IMR-90 (cell line): ENCODE measurements around the gene STON2. TPM values are rescaled to one million over a fixed set of nuclear protein-coding genes. Genes with fewer than 3 reads are reported as not detected.

ENCODE experiments used
- ATAC-seq: fragments of 200-7000 bp; cut with Tn5 transposase; 2 replicates; pipeline ENCODE4 v1.9.1; 2020; ENCODE audit warnings: low read depth, mild to moderate bottlenecking, moderate library complexity
- BruUV-seq: library from RNA; stranded (reverse); fragments of 400-500 nt; replicated peaks from 2 replicates; lab custom pipeline; 2021; lab: Mats Ljungman, UMichigan
- CTCF ChIA-PET: fragments of 300-600 bp; formaldehyde crosslinking; extraction: SDS; loops from one replicate; lab custom pipeline; 2021; ENCODE audit warnings: antibody characterized with exemption; lab: Yijun Ruan, JAX
- POLR2A ChIA-PET: fragments of 300-600 bp; sonication (Branson Sonifier 250); formaldehyde crosslinking; loops from one replicate; lab custom pipeline; 2022; ENCODE audit warnings: antibody characterized with exemption; ENCODE audit not compliant: unreplicated experiment; lab: Charles Lee
- DNase-seq: peaks from one replicate; pipeline ENCODE4 v3.0.0; 2013
- H2AFZ ChIP-seq: replicated peaks from 2 replicates; pipeline ENCODE3; 2013; ENCODE audit warnings: low read length, mild to moderate bottlenecking; ENCODE audit not compliant: poor library complexity
- H2AK5ac ChIP-seq: 2 replicates; pipeline ENCODE4 v1.6.1; 2013; ENCODE audit warnings: low read depth, low read length, inconsistent platforms
- H2AK9ac ChIP-seq: replicated peaks from 2 replicates; pipeline ENCODE3; 2013; ENCODE audit warnings: mild to moderate bottlenecking, low read depth, low read length, moderate library complexity; ENCODE audit not compliant: poor library complexity
- H2BK120ac ChIP-seq: 2 replicates; pipeline ENCODE4 v1.6.1; 2013; ENCODE audit warnings: low read depth, low read length, inconsistent platforms
- H2BK15ac ChIP-seq: 3 replicates; pipeline ENCODE4 v1.6.1; 2013; ENCODE audit warnings: low read depth, low read length, inconsistent platforms
- H2BK20ac ChIP-seq: 2 replicates; pipeline ENCODE4 v1.6.1; 2013; ENCODE audit warnings: low read depth, mild to moderate bottlenecking, inconsistent platforms, low read length, moderate library complexity
- H2BK5ac ChIP-seq: 2 replicates; pipeline ENCODE4 v1.6.1; 2013; ENCODE audit warnings: mild to moderate bottlenecking, low read depth, low read length, inconsistent platforms; ENCODE audit not compliant: poor library complexity, severe bottlenecking
- H3K14ac ChIP-seq: replicated peaks from 2 replicates; pipeline ENCODE4 v1.6.1; 2013; ENCODE audit warnings: low read depth, low read length, inconsistent platforms
- H3K18ac ChIP-seq: 2 replicates; pipeline ENCODE4 v1.6.1; 2013; ENCODE audit warnings: low read depth, low read length, control low read depth
- H3K23ac ChIP-seq: 2 replicates; pipeline ENCODE4 v1.6.1; 2013; ENCODE audit warnings: low read depth, low read length, inconsistent platforms
- H3K27ac ChIP-seq: 2 replicates; pipeline ENCODE4 v1.5.1; 2013; ENCODE audit warnings: mild to moderate bottlenecking, control low read depth, low read length; ENCODE audit not compliant: insufficient read depth
- H3K27me3 ChIP-seq: 2 replicates; pipeline ENCODE4 v1.6.1; 2013; ENCODE audit warnings: low read length; ENCODE audit not compliant: control insufficient read depth, insufficient read depth
- H3K36me3 ChIP-seq: 2 replicates; pipeline ENCODE4 v1.6.1; 2013; ENCODE audit warnings: low read length, mixed read lengths; ENCODE audit not compliant: control insufficient read depth, insufficient read depth
- H3K4ac ChIP-seq: 2 replicates; pipeline ENCODE4 v1.6.1; 2013; ENCODE audit warnings: low read depth, low read length, inconsistent platforms
- H3K4me1 ChIP-seq: 2 replicates; pipeline ENCODE4 v1.6.1; 2013; ENCODE audit warnings: low read length, mixed read lengths; ENCODE audit not compliant: control insufficient read depth, insufficient read depth
- H3K4me2 ChIP-seq: 2 replicates; pipeline ENCODE4 v1.6.1; 2013; ENCODE audit warnings: low read depth, mild to moderate bottlenecking, control low read depth, low read length, moderate library complexity
- H3K4me3 ChIP-seq: 2 replicates; pipeline ENCODE4 v1.5.1; 2013; ENCODE audit warnings: low read depth, mild to moderate bottlenecking, control low read depth, low read length, moderate library complexity; ENCODE audit not compliant: insufficient read depth
- H3K56ac ChIP-seq: 2 replicates; pipeline ENCODE4 v1.6.1; 2013; ENCODE audit warnings: low read length, inconsistent platforms; ENCODE audit not compliant: insufficient read depth; ENCODE audit errors: extremely low read depth
- H3K79me1 ChIP-seq, 2 experiments: 2 replicates each; pipeline ENCODE4 v1.6.1; 2013; ENCODE audit warnings: low read length in 2 of 2, inconsistent platforms in 1 of 2, low read depth in 1 of 2
- H3K9ac ChIP-seq: 2 replicates; pipeline ENCODE4 v1.6.1; 2013; ENCODE audit warnings: low read depth, low read length, control low read depth
- H3K9me1 ChIP-seq: 2 replicates; pipeline ENCODE4 v1.6.1; 2013; ENCODE audit warnings: low read length, inconsistent platforms; ENCODE audit not compliant: insufficient read depth
- H3K9me3 ChIP-seq: 2 replicates; pipeline ENCODE4 v1.6.1; 2013; ENCODE audit warnings: low read length; ENCODE audit not compliant: control insufficient read depth, insufficient read depth
- H4K20me1 ChIP-seq: 2 replicates; pipeline ENCODE4 v1.6.1; 2013; ENCODE audit warnings: low read length, inconsistent platforms; ENCODE audit not compliant: insufficient read depth
- H4K5ac ChIP-seq: 2 replicates; pipeline ENCODE4 v1.6.1; 2013; ENCODE audit warnings: mild to moderate bottlenecking, low read depth, low read length, control low read depth
- H4K8ac ChIP-seq, 2 experiments: 2 replicates each; pipeline ENCODE4 v1.6.1; 2013; ENCODE audit warnings: low read depth in 2 of 2, low read length in 2 of 2, control low read depth in 1 of 2, inconsistent platforms in 1 of 2
- H4K91ac ChIP-seq: 2 replicates; pipeline ENCODE4 v1.6.1; 2013; ENCODE audit warnings: low read depth, low read length, inconsistent platforms; ENCODE audit not compliant: insufficient read depth
- CEBPB ChIP-seq: IDR thresholded peaks from 2 replicates; pipeline ENCODE4 v1.6.1; 2012; ENCODE audit warnings: low read depth, low read length, improper control_type of control experiment
- CHD1 ChIP-seq: IDR thresholded peaks from 2 replicates; pipeline ENCODE4 v1.6.1; 2012; ENCODE audit warnings: low read depth, low read length, improper control_type of control experiment
- FOS ChIP-seq: fragments of 150-350 bp; IDR thresholded peaks from 2 replicates; pipeline ENCODE4 v1.6.1; 2016; ENCODE audit warnings: low read depth, low read length
- MXI1 ChIP-seq: IDR thresholded peaks from 2 replicates; pipeline ENCODE4 v1.6.1; 2012; ENCODE audit warnings: low read depth, mild to moderate bottlenecking, low read length, moderate library complexity, borderline replicate concordance
- SMC3 ChIP-seq: fragments of 150-350 bp; IDR thresholded peaks from 2 replicates; pipeline ENCODE4 v1.6.1; 2016; ENCODE audit warnings: low read depth, mild to moderate bottlenecking, antibody characterized with exemption, low read length, moderate library complexity
- WGBS, 2 experiments: methylation state at CpG; one replicate each; pipeline versions ENCODE4 v1.1.5 to v1.1.7; 2013; ENCODE audit warnings: missing lambda C conversion rate in 2 of 2; ENCODE audit not compliant: insufficient read length in 1 of 2; ENCODE audit errors: extremely low coverage in 2 of 2; 5-methylcytosine and 5-hydroxymethylcytosine counted together
- dilution Hi-C: fragments of 300-500 bp; cut with HindIII; formaldehyde crosslinking; loops from one replicate; pipeline ENCODE4 v1.14.3; 2018; ENCODE audit warnings: low sequenced_read_pairs; ENCODE audit not compliant: unreplicated experiment
- in situ Hi-C: fragments of 300-500 bp; cut with MboI; formaldehyde crosslinking; loops from 3 replicates; pipeline ENCODE4 v1.14.3; 2019; ENCODE audit warnings: low sequenced_read_pairs, inconsistent platforms, mixed read lengths
- intact Hi-C: fragments of 100-400 bp; cut with micrococcal nuclease; formaldehyde crosslinking; loops from 2 replicates; pipeline ENCODE4 v1.10.0; 2022
- polyA plus RNA-seq, 3 experiments: library from polyadenylated mRNA; depleted of rRNA; stranded (reverse); fragments of >200 nt; gene quantifications; 2 replicates each; pipeline ENCODE4 v1.2.3, GENCODE V29; 2012; ENCODE audit warnings: low replicate concordance in 1 of 3
- total RNA-seq: library from RNA; depleted of rRNA; stranded (reverse); fragments of >200 nt; gene quantifications from 2 replicates; pipeline ENCODE4 v1.2.3, GENCODE V29; 2012

Gene STON2
- total and polyA plus RNA-seq, 2 of the 4 experiments (the other 2 are of a cell fraction): not detected

DNA sequence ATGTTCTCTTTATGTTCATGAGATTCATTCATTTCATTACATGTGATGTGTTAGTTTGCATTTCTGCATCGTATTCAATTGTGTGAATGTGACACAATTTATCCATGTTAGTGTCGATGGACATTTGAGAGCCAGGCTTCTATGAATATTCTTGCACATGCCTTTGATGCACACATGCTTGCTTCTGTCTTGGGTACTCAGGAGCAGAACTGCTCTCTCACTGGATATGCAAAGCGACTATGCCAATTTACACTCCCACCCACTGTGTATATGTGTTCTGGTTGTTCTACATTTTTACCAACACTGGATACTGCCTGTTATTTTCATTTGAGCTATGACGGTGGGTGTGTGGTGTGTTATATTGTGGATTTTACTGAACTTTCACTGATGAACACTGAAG, 95.1 kb downstream of the STON2 start:
- H3K18ac ChIP-seq: no peak overlapping the region
- no peak overlapping the region for H3K23ac ChIP-seq
- H2AK9ac ChIP-seq: no peak overlapping the region
- no peak overlapping the region for H3K4me3 ChIP-seq
- no peak overlapping the region for H2AFZ ChIP-seq
- no peak overlapping the region for H3K4me2 ChIP-seq
- H4K8ac ChIP-seq: no peak overlapping the region
- H2BK15ac ChIP-seq: no peak overlapping the region
- in situ Hi-C loops: no loop called here
- ChIA-PET POLR2A (no interaction called here), CTCF (no interaction called here)
- H4K91ac ChIP-seq: no peak overlapping the region
- H2BK120ac ChIP-seq: no peak overlapping the region
- no peak for TF ChIP-seq CHD1
- TF ChIP-seq FOS: no peak
- TF ChIP-seq MXI1: no peak
- no peak for TF ChIP-seq CEBPB
- no peak for TF ChIP-seq SMC3
- no peak overlapping the region for H2AK5ac ChIP-seq
- H4K5ac ChIP-seq: no peak overlapping the region
- DNase-seq (no peak), ATAC-seq (no peak)
- H3K14ac ChIP-seq: no peak overlapping the region
- H3K9ac ChIP-seq: no peak overlapping the region
- intact Hi-C loops: no loop called here
- H3K56ac ChIP-seq: no peak overlapping the region
- BruUV-seq: no TSS peak
- no peak overlapping the region for H2BK20ac ChIP-seq
- no CpG with 5 or more reads among the region's 4 CpGs for WGBS, 2 experiments
- no peak overlapping the region for H3K27ac ChIP-seq
- H4K20me1 ChIP-seq: no peaks in the 10 kb centered on the region
- H3K27me3 ChIP-seq: no peaks in the 10 kb centered on the region
- no peak overlapping the region for H3K4ac ChIP-seq
- dilution Hi-C loops: no loop called here
- H3K4me1 ChIP-seq: no peaks in the 10 kb centered on the region
- no peaks in the 10 kb centered on the region for H3K79me1 ChIP-seq
- no peak overlapping the region for H2BK5ac ChIP-seq
- no peaks in the 10 kb centered on the region for H3K9me3 ChIP-seq
- no peaks in the 10 kb centered on the region for H3K36me3 ChIP-seq
- H3K9me1 ChIP-seq: no peaks in the 10 kb centered on the region
